Kasumi-1 (cell line): ENCODE data around the gene PACSIN2.
"Not testable (repeated sequence)": the region's sequence is repeated elsewhere in the genome, so short reads cannot be mapped to it uniquely, and the experiment has no call there.

Experiments used
- DNase-seq, 2 experiments: peaks; one replicate each; lab custom pipeline; 2025; lab: John Stamatoyannopoulos, UW

PACSIN2 gene, protein sequence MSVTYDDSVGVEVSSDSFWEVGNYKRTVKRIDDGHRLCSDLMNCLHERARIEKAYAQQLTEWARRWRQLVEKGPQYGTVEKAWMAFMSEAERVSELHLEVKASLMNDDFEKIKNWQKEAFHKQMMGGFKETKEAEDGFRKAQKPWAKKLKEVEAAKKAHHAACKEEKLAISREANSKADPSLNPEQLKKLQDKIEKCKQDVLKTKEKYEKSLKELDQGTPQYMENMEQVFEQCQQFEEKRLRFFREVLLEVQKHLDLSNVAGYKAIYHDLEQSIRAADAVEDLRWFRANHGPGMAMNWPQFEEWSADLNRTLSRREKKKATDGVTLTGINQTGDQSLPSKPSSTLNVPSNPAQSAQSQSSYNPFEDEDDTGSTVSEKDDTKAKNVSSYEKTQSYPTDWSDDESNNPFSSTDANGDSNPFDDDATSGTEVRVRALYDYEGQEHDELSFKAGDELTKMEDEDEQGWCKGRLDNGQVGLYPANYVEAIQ

DNA sequence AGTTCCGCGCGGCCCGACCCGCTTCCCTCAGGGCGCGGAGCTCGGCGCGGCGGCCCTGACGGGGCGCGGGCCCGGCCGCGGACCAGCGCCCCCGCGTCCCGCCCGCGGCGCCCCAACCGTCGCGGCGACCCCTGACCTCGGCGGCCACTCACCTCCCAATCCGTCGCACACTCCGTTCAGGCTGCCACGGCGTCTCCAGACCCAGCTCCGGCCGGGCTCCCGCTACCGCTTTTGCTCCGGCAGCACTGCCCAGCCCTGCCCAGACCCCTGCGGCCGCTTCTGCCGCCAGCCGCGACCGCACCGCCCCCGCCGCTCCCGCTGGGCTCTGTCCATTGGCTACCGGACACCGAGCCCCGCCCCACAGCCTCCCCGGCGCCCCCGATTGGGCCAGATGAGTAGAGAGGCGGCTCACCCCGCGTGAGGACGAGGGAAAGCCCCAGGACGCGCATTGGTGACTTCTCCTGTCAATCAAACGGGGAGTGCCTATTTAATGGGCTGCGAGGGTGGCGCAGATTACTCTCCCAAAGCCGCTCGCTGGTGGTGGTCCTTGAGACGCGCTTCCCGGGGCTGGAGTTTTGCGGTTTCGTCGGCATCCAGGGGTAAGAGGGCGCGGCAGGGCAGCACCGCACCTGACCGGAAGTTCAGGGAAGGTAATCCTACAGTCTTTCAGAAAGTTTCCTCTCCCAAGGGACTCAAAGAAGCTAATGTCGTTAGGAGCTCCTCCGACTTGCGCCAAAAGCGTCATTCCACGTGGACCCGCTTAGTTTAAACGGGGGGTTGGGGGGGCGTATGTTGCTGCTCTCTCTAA lies at the start of gene PACSIN2:
Gene PACSIN2 (minus strand): TSS at position 281 of the 808 bp plus-strand sequence. CDS start 103,069 bp downstream, outside the sequence.
- peak; percentile 95 for DNase-seq

DNA sequence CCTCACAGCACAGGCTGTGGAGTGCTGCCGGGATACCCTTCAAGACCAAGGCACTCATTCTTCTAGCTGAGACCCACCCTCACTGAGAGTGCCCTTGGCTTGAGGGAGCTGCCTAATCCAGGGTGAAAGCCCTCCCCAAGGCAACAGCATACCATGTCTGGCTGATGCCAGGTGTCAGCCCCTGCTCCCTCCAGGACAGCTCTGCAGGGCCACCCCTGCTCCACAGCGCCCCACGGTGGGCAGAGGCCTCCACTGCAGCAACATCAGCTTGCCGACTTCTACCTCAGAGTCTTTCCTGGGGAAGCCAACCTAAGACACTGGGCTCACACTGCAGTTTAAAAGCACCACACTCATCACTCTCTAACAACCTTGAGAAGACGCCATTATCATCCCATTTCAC lies 45.2 kb upstream of the PACSIN2 start:
- DNase-seq, result peak; percentile 2 to 33

DNA sequence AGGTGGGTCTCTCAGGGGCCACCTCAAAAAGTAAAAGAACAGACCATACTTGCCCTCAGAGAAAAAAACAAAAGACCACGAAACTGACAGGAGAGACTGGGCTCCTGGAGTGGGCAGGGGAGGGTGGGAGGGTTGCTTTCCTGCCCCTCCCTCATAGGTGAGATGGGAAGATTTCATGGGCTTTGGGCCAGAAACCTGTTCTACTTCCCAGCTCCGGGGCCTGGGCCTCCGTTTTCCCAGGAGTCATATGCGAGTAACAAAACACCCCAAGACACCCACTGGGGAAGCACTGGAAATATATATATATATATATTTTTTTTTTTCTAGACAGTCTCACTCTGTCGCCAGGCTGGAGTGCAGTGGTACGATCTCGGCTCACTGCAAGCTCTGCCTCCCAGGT lies 42.7 kb upstream of the PACSIN2 start:
- DNase-seq, result no peak

DNA sequence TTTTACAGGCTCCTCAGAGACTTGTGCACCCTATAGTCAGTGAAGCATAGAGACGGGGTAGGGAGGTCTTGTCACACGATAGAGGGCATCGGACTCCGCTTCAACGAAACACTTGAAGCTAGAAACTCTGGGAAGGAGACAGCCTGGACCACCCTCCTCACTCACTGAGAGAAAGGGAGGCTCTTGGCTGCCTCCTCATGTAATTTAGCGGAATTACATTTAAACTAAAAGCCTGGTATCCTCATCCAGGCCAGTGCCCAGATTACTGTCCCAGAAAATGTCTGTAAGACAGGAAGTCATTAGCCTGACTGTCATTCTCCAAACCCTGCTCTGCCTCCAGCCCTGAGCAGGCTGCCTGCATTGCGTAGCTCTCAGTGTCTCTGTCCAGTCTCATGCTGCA lies 38.2 kb upstream of the PACSIN2 start:
- peak; percentile 14 to 26 for DNase-seq

DNA sequence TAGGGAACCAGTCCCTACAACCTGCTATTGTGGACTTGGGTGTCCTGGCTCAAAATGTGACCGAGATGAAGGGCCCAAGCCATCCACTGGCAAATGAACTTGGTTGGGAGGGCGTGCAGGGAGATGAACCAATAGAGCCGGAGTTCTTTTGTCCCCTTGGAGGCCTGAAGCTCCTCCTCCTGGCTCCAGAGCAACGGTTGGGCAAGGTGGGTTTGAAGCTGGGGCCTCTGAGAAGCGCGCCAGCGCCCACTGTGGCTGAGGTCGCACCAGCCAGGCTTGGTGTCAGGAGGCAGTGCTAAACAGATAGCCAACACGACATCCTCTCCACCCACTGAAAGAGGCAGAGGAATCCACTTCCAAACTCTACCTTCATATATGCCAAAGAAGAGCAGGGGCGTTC lies 36.0 kb upstream of the PACSIN2 start:
- DNase-seq, result no peak

DNA sequence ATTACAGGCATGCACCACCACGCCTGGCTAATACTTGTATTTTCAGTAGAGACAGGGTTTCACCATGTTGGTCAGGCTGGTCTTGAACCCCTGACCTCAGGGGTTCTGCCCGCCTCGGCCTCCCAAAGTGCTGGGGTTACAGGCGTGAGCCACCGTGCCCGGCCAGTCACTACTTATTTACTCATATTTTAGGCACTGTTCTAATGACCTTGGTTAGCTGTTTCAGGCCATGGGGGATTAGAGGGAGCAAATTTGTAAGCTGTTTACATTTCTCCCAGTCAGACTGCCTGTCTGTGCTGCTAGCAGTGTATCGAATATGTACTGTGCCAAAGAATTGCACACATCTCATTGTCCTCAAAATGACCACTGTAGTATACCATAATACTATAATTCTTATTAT lies 32.7 kb upstream of the PACSIN2 start:
- DNase-seq, result no peak

DNA sequence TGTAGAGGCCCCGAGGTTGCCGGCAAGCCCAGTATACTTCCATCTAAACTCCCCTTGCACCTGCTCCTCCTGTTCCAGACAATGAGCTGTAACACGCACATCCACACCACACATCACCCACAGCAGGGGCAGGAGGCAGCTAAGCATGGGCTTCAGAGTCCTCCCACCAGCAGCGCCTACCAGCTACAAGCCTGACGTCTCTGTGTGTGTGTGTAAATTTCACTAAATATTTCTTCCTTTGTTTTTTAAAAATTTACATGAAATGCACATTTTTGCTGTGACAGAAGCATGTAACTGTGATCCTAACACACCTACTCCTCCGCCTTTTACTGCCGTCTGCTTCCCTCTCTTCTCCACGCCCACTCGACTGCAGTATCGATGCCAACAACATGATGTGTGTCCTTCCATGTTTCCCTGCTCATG lies 29.4 kb upstream of the PACSIN2 start:
- no peak for DNase-seq

DNA sequence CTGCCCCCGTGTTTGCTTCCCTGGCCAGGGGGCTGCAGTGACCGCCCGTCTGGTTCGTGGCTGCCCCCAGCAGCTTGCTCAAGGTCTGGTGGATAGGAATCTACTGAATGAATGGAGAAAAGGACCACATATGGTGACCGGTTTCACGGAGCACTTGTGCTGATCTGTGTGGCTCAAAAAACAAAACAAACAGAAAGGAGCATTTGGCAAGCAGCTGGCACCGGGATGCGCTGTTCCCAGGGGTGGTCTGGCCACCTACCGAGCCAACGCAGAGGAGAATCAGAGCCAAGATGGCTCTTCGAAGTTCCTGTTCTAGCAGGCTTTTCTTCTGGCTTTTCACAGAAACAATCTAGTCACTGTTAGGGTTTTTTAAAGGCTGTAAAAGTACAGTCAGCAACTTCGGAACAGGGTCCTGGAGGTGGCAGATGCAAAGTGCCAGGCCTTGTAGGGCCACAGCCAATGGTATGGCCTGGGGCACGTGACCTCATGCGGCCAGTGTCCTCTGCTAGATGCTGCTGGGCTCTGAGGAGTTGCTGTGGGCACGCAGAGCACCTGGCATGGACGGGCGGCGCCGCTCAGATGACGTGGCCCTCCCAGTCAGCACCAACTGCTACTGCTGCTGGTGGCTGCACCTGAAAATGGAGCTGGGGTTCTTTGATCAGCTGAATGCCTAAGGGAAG lies 27.3 kb upstream of the PACSIN2 start:
- no peak for DNase-seq

DNA sequence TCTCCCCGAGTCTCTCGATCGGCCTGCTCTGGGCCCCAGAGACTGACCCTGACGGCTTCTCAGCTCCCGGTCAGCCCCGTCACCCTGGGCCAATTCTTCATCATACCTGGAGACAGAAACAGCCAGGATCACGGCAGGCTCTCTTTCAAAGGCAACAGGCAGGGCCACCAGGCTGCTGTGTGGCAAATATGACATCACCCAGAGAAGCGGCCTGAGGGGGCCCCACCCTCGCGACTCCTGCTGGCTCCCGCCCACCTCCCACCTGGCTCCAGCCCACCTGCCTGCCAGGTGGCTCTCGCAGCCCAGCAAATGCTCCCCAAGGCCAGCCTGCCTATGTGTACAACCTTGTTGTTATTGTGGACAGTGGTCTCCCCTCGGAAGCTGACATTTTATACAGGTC lies 24.9 kb upstream of the PACSIN2 start:
- no peak for DNase-seq

DNA sequence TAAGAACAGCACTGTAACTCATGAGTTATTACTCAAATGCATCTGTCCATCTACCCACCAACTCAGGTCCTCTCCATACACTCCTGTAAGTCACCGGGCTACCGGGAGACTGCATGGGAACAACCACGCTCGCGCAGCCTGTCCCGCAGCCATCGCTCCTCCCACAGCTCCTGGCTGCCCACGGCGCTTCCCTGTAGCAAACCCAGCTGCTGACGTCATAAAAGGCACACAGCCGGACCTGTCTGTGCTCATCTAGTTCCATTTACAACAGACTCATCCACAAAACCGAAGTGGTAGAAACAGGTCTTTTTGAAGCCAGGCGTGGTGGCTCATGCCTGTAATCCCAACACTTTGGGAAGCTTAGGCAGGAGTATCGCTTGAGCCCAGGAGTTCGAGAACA lies 23.4 kb upstream of the PACSIN2 start:
- DNase-seq, result no peak

DNA sequence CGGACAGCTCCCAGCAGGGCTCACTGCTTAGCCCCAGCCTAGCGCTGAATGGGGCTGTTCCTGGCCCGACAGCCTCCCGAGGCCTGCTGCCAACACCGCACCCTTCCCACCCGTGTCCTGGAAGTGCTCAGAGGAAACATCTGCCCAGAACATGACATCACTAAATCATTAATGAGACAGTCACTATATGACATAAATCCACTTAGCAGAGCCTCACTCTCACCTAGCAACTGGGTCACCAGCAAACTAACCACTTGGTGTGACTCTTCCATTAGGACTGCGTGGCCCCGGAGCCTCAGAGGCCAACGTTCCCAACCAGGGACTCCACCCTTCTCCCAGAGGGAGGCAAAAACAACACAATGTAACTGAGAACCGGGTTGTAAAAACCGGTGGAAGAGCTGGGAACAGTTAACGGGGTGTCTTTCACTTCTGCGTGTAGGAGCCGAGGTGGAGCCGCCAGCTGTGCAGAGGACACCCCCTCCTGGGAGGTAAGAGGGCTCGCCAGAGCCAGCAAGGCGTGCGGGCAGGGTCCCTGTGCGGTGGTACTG lies 21.4 kb upstream of the PACSIN2 start:
- no peak for DNase-seq

DNA sequence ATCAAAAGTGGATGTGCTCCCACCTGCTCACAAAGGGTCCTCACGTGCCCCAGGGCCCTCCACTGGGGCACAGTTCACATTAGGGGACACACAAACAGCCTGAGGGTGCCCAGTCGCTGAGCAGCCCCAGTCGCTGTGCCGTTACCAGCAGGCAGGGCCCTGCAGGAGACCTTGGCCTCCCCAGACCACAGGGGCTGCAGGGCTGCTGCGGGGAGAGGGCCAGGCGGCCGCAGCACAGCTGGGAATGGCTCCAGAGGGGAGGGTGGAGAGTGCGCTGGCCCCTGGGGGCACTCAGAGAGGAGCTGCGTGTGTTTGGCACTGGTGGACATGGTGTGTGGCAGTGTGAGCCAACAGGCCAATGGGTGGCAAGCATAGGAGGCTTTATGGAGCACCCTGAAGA lies 20.3 kb upstream of the PACSIN2 start:
- DNase-seq, result no peak

DNA sequence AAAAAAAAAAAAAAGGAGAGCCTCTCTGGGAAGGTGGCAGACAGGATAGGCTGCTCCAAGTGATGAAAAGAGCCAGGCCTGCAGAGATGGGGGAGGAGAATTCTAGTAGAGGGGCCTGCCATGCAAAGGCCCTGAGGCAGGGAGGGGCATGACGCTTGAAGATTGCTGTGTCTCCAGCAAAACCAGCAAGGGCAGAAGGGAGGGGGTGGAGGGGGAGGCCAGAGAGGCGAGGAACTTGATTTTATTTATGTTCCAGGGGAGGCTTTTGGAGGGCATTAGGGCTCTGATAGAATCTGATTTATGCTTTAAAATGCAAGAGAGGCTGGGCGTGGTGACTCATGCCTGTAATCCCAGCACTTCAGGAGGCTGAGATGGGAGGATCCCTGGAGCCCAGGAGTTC lies 16.7 kb upstream of the PACSIN2 start:
- no peak for DNase-seq

DNA sequence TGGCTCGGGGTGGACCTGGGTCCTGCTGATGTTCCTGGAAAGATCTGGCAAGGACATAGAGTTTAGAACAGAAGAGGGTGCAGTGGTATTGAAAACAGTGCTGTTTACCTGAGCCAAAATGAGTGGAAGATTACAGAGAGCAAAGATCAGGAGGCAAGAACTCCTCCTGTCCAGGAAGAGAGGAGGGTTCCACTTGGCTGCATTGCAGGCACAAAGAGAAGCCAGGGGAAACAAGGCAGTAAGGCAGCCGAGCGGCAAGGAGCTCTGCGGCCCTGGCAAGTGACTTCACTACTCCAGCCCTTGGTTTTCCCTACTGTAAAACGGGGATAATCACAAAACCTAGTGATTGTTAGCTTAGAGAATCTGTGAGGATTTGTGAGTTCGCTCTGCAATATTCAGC lies 3.7 kb upstream of the PACSIN2 start:
- DNase-seq, result no peak

DNA sequence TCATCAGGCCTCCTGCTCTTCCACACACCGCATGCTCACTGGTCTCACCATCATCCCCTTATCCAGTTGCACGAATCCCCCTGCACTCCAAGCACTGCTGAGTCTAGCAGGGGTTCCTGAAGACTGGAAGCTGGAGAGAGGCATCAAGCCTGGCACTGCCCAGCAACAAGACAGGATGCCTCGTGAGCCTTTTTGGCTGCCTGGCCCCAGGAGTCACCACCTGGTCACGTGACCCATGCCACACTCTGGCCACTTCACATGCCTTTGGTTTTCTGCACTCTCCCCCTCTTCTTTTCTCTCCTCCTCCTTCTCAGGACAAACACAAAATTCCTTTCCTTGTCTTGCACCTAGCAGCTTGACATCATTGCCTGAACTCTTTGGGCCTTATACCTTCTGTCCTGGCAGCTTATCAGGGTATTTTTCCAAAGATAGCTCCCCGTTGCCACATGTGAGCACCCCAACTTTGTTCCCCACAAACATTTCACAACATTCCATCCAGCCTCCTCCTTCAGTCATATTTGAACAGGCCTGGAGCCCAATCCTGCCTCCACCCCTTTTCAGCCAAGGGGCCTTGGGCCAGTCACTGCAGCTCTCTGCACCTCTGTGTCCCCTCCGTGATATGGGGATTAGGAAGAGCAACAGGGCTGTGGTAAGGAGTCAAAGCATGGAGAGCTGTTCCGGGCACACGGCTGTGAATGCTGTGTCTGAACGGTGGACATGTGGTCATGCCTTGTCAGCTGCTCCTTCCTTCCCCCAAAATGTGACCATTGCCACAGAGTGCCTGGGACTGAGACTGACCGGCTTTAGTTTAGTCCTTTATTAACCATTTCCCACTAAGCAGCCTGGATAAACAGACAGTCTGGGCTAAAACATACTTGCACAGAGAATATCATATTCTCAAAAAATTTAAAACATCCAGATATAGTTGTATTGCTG lies 2.8 kb upstream of the PACSIN2 start:
- DNase-seq, result no peak

DNA sequence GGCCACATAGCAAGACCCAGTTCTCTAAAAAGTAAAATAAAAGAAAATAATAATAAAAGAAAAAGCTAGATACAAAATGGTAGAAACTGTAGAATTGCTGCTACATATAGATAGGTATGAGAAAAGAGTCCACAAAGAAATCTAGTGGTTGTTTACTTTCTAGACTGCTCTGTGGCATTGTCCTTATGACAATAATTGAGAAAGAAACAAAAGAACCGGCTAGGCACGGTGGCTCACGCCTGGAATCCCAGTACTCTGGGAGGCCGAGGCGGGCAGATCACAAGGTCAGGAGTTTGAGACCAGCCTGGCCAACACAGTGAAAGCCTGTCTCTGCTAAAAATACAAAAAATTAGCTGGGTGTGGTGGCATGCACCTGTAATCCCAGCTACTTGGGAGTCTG lies 1.2 kb upstream of the PACSIN2 start:
- not testable (repeated sequence) for DNase-seq

DNA sequence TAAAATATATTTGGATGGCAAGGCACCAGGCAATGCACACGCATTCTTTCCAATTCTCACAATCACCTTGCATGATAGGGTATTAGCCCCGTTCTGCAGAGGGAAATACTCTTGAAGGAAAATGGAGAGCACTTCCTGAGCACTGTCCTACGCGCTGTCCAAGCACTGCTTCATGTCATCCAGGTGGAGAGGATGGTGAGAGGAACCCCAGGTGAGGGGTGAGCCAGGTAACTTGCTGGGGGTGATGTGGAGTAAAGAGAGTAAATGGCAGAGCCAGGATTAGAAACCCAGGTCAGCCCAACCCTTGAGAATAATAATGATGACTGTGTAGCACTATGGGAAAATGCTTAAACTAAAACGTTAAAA lies 711 bp upstream of the PACSIN2 start:
- DNase-seq, result no peak

DNA sequence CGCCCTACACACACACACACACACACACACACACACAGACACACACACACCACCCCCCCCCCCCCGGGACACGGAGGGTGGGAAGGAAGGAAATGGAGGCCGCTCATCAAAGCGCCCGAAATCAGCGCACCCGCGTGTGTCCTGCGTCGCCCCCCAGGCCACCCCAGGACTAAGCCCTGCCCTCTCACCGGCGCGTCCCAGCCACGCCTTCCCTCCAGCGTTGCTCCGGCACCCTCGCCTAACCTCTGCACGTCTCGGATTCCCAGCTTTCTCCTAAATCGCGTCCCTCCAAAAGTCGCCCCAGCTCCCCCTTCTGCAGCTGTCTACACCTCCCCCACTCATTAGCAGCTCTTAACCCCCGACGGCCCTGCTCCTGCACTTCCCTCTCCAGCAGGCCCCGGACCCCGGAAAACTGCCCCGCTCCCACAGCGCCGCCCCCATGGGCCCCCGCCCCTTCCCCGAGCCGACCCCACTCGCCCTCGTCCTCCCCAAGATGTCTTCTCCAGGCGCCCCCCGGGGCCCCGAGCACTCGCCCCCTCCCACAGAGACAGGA lies 557 bp downstream of the PACSIN2 start:
- DNase-seq, result peak in 1 of 2 experiments; percentile 46

DNA sequence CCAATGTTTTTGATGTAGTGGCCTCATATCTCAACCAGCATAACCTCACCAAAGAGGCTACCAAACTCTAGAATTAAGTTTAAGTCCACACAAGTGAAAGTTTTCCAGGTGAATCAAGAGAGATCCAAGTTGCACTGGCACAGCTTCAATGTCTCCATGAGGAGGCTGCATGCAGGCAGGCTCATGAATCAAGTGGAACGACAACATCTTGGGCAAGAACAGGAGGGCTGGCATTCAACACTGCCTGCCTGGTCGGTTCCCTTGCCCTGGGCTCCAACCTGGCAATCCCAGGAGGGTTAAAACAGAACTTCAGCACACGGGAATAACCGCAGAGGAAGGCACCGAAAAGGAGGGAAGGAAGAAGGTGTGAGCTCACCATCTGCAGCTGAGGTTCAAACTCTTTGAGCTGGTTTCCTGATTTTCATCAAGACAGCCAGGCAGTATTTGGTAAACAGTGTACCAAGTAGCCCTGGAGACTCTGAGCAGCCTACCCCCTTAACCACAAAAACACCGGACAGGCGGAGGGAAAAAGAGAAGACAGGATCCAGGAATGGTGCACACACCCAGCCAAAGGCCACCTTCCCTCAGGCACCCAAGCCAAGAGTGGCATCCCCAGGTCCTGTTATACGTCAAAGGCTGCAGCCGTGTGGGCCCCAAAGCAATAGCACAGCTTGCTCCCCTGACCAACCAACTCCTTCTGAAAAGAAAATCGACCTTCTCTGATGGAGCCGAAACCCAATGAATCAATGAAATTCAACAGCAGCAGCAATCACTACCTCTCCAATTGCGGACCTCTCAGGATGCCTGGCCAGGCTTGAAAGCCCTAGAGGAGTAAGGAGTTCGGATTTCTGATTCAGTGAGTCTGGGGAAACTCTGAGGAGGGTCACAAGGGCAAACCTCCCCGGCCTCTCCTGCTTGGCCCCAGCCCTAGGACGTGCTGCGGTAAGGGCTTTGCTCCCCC lies 1.3 kb downstream of the PACSIN2 start:
- no peak for DNase-seq

DNA sequence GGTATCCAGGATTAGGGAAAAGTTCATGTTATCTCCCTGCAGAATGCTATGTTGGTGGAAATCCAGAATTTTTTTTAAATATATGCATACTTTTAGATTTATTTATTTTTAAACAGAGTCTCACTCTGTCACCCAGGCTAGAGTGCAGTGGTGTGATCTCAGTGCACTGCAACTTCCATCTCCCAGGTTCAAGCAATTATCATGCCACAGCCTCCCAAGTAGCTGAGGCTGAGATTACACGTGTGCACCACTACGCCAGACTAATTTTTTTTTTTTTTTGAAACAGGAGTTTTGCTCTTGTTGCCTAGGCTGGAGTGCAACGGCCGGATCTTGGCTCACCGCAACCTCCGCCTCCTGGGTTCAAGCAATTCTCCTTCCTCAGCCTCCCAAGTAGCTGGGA lies 2.6 kb downstream of the PACSIN2 start:
- DNase-seq, result no peak
